IgD-negative memory B cell (primary cell): ENCODE measurements around the gene GNMT. TPM values are rescaled to one million over a fixed set of nuclear protein-coding genes. Genes with fewer than 3 reads are reported as not detected.

ENCODE experiments used
- H3K27ac Mint-ChIP-seq, 3 donors: one replicate each; pipeline ENCODE4 v1.8.0; 2020 to 2022; ENCODE audit warnings: mild to moderate bottlenecking in 3 of 3, mixed read lengths in 3 of 3, moderate library complexity in 1 of 3
- H3K27me3 Mint-ChIP-seq: one replicate; pipeline ENCODE4 v1.8.0; 2021; ENCODE audit warnings: mixed read lengths
- H3K36me3 Mint-ChIP-seq: one replicate; pipeline ENCODE4 v1.8.0; 2020; ENCODE audit warnings: mild to moderate bottlenecking, mixed read lengths
- H3K4me1 Mint-ChIP-seq, 3 donors: one replicate each; pipeline ENCODE4 v1.8.0; 2020 to 2022; ENCODE audit warnings: mixed read lengths in 3 of 3, mild to moderate bottlenecking in 1 of 3
- H3K4me3 Mint-ChIP-seq, 4 donors: one replicate each; pipeline ENCODE4 v1.8.0; 2020 to 2022; ENCODE audit warnings: mild to moderate bottlenecking in 4 of 4, mixed read lengths in 4 of 4, moderate library complexity in 3 of 4
- H3K9me3 Mint-ChIP-seq, 3 donors: one replicate each; pipeline ENCODE4 v1.8.0; 2020 to 2021; ENCODE audit warnings: mixed read lengths in 3 of 3, mild to moderate bottlenecking in 1 of 3
- polyA plus RNA-seq: library from polyadenylated mRNA; unstranded; fragments of 300-500 nt; fragmentation: Illumina TruSeq; gene quantifications from one replicate; pipeline ENCODE4 v1.2.3, GENCODE V29; 2021

Gene GNMT
- polyA plus RNA-seq, 1 donor from 2014 or later, result 1.2 TPM

DNA sequence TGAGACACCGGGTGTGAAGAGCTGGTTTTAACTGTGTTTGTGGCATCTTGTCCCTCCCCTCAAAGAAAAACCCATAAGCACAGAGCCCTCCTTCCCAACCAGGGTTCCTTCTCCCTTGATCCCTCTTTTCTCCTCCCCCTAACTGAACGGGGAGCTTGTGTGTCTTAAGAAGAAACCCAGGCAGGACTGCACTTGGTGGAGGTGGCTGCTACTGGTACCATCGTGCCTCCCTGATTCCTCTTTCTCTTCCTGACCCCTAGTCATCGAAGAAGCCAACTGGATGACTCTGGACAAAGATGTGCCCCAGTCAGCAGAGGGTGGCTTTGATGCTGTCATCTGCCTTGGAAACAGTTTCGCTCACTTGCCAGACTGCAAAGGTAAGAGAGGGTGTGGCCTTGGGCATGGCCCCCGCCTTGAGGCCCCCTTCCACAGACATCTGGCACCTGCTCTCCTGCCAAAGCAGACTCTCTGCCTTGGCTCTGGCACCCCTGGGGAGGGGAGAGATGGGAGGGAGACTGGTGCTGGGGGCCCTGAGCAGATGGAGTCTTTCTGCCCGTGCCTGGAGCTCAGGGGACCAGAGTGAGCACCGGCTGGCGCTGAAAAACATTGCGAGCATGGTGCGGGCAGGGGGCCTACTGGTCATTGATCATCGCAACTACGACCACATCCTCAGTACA is 2.1 kb downstream of the GNMT start:
- Mint-ChIP-seq H3K4me3 (peak overlapping the region in 1 of 4 donors; percentile 43), H3K27me3 (no peaks in the 10 kb centered on the region), H3K36me3 (peaks cover 4% of the 10 kb centered on the region), H3K9me3 (no peaks in the 10 kb centered on the region), H3K27ac (no peak overlapping the region), H3K4me1 (peaks cover 0 to 10% (median 3%) of the 10 kb centered on the region in 3 donors)

DNA sequence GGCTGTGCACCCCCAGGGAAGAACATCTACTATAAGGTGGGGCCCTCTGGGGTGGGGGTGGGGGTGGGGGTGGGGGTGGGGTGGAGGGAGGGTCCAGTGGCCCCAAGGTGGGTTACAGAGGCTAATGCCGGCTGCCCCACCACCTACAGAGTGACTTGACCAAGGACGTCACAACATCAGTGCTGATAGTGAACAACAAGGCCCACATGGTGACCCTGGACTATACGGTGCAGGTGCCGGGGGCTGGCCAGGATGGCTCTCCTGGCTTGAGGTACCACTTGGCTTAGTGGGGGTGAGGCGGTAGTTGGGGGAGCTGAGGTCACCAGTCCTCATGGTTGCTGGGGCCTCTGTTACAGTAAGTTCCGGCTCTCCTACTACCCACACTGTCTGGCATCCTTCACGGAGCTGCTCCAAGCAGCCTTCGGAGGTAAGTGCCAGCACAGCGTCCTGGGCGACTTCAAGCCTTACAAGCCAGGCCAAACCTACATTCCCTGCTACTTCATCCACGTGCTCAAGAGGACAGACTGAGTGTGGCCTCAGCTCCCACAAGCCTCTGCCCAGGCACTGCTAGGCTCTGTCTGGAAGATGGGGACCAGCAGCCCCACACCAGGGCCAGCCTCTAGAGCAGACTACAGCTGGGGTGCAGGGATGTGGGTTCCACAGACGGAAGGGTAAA is 2.8 kb downstream of the GNMT start:
- peaks cover 4% of the 10 kb centered on the region for H3K36me3 Mint-ChIP-seq
- H3K4me3 Mint-ChIP-seq, result no peak overlapping the region
- H3K9me3 Mint-ChIP-seq, result no peaks in the 10 kb centered on the region
- H3K27me3 Mint-ChIP-seq, result no peaks in the 10 kb centered on the region
- no peak overlapping the region for H3K27ac Mint-ChIP-seq
- H3K4me1 Mint-ChIP-seq, result peaks cover 0 to 10% (median 3%) of the 10 kb centered on the region in 3 donors

DNA sequence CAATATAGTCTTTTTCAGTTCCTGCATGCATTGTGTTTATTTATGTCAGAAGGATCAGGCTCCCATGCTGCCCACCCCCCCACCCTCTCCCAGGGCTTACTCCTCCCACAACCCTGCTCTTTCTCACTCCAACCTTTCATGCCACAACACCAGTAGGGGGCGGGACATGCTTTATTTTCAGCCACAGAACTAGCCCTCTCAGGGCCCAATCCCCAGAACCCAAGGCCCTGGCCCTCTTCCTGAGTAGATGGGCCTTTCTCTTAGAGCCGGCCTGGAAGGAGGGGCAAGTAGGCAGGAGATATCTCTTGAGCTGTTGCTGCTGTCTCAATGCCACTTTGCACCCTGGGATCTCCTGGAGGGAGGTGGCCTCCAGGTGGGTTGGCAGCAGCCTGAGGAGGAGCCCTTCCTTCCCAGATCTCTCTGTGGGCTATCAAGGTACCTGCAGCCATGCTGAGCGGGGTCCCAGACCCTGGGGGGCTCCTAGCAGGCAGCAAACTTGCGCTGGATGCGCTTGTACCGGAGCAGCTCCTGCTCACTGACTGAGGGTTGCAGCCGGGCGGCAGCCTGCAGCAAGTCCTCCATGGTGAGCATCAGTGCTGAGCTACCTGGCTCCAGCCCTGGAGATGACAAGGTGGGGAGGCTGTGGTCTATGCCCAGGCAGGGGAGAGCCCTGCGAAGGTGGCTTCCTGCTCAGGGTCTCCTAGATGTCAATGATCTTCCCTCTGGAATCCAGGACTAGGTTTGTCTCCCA is 3.5 kb downstream of the GNMT start:
- peaks cover 4% of the 10 kb centered on the region for H3K36me3 Mint-ChIP-seq
- H3K27ac Mint-ChIP-seq, result no peak overlapping the region
- H3K4me1 Mint-ChIP-seq, result peaks cover 0 to 10% (median 3%) of the 10 kb centered on the region in 3 donors
- H3K9me3 Mint-ChIP-seq, result no peaks in the 10 kb centered on the region
- H3K27me3 Mint-ChIP-seq, result no peaks in the 10 kb centered on the region
- no peak overlapping the region for H3K4me3 Mint-ChIP-seq

DNA sequence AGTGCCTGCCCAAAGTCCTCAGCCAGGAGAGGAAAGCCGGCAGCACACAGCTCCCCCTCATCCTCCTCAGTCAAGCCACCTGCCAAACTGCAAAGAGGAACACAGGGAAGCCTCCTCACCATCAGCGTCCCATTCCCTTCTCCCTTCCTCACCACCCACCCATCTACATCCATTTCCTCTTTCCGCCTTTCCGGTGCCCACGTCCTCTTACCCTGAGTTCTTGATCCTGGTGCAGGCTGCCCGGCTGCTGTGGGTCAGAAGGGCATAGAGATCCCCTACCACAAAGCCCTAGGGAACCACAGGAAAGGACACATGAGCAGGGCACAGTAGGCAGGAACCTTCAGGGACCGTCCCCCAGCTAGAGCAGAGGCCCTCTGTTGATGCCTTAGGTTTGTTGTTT is 6.0 kb downstream of the GNMT start:
- Mint-ChIP-seq H3K27ac (no peak overlapping the region), H3K9me3 (no peaks in the 10 kb centered on the region), H3K4me1 (peaks cover 0 to 4% (median 0%) of the 10 kb centered on the region in 3 donors), H3K36me3 (peaks cover 4% of the 10 kb centered on the region), H3K4me3 (no peak overlapping the region), H3K27me3 (no peaks in the 10 kb centered on the region)

DNA sequence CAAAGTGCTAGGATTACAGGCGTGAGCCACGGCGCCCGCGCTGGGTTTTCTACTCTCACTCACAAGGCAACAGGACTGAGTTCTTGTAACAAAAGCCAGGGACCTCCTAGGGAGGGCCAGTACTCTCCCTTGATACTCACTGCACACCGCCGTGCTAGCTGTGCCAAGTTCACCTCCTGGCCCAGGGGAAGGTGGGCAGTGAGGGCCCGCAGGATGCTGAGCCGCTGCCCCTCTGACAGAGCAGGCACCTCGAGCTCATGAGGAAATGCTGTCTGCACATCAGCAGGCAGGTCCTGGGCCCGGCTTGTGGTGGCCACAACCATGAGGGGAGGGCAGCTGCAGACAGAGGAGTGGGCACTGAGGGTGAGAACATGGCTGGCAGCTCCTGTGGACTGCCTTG is 6.7 kb downstream of the GNMT start:
- peaks cover 0 to 2% (median 0%) of the 10 kb centered on the region in 3 donors for H3K4me1 Mint-ChIP-seq
- peaks cover 4% of the 10 kb centered on the region for H3K36me3 Mint-ChIP-seq
- H3K27ac Mint-ChIP-seq, result no peak overlapping the region
- H3K27me3 Mint-ChIP-seq, result no peaks in the 10 kb centered on the region
- no peaks in the 10 kb centered on the region for H3K9me3 Mint-ChIP-seq
- H3K4me3 Mint-ChIP-seq, result no peak overlapping the region

DNA sequence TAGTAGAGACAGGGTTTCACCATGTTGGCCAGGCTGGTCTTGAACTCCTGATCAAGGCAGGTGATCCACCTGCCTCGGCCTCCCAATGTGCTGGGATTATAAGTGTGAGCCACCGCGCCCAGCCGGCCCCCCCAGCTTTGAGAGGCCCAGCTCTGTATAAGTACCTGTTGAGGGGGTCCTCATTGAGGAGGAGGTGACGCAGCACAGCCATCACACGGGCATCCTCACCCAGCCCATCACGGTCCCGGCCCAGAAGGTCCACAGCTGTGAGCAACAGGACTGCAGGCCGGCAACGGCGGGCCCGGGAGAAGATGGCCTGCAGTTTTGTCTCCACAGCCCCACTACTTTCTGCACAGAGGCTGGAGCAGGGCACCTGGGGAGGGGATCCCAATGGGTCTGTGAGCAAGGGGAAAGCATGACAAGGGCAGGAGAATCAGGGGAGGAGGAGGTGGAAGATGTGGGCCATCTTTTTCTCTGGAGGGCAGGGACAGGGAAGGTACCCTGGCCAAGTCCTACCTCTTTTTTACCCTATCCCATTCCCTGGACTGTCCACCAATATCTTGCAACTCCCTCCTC is 7.7 kb downstream of the GNMT start:
- Mint-ChIP-seq H3K4me1 (peaks cover 0 to 2% (median 0%) of the 10 kb centered on the region in 3 donors), H3K27ac (no peak overlapping the region), H3K27me3 (no peaks in the 10 kb centered on the region), H3K4me3 (no peak overlapping the region), H3K9me3 (no peaks in the 10 kb centered on the region), H3K36me3 (peaks cover 4% of the 10 kb centered on the region)

DNA sequence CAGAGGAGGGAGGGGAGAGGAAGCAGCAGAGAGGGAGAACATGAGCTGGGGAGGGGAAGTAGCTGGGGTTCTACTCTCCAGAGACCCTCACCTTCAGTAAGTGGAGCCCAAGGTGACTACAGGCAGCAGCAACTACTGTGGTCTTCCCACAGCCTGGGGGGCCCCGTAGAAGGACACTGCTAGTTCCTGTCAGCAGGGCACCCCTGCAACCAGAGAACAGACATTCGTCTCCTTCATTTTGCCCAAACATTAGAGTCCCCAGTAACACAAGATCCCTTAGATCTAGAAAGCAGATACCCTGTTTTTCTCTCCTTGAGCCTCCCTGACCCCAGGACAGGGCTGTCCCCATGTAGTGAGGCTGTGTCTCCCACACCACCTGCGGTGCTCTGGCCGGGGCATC is 8.2 kb downstream of the GNMT start:
- Mint-ChIP-seq H3K9me3 (no peaks in the 10 kb centered on the region), H3K4me3 (no peak overlapping the region), H3K36me3 (peaks cover 4% of the 10 kb centered on the region), H3K27me3 (no peaks in the 10 kb centered on the region), H3K27ac (no peak overlapping the region), H3K4me1 (peaks cover 0 to 2% (median 0%) of the 10 kb centered on the region in 3 donors)

DNA sequence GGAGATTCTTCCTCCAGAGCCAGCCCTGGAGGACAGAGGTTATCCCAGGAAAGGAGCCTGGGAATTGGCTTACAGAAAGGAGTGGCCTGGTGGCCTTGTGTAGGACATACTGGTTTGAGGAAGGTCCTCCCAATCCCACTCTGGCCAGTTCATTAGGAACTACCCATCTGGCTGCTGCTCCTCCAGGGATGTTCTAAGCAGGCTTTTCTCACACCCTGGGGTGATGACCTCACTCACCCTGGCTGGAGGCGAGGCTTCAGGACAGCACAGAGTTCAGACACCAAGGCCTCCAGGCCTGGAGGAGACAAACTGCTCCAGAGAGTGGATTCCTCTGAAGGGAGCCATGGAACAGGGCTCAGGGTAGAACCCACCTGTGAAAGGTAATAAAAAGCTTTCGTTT is 8.9 kb downstream of the GNMT start:
- Mint-ChIP-seq H3K36me3 (peaks cover 4% of the 10 kb centered on the region), H3K27me3 (no peaks in the 10 kb centered on the region), H3K27ac (no peak overlapping the region), H3K4me3 (no peak overlapping the region), H3K4me1 (peaks cover 0 to 2% (median 0%) of the 10 kb centered on the region in 3 donors), H3K9me3 (no peaks in the 10 kb centered on the region)

DNA sequence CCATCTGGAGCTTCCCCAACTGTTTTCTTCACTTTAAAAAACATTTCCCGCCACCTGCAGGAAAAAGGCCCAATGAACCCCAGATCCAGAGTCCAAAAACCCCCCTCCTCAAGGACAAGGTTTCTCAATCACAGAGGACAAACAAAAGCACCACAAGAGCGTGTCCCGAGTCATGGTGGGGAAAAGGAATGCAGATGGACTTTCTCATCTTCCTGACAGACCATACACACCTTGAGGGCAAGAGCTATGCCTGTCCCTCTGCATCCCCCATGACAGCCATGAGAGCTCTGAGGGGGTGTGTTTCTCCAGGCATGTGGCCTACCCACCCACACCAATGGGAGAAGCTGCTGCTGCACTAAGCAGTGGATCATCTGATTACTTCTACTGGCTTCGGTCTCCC is 9.4 kb downstream of the GNMT start:
- Mint-ChIP-seq H3K4me1 (peaks cover 0 to 2% (median 1%) of the 10 kb centered on the region in 3 donors), H3K27ac (no peak overlapping the region), H3K36me3 (peaks cover 4% of the 10 kb centered on the region), H3K4me3 (no peak overlapping the region), H3K9me3 (no peaks in the 10 kb centered on the region), H3K27me3 (no peaks in the 10 kb centered on the region)

DNA sequence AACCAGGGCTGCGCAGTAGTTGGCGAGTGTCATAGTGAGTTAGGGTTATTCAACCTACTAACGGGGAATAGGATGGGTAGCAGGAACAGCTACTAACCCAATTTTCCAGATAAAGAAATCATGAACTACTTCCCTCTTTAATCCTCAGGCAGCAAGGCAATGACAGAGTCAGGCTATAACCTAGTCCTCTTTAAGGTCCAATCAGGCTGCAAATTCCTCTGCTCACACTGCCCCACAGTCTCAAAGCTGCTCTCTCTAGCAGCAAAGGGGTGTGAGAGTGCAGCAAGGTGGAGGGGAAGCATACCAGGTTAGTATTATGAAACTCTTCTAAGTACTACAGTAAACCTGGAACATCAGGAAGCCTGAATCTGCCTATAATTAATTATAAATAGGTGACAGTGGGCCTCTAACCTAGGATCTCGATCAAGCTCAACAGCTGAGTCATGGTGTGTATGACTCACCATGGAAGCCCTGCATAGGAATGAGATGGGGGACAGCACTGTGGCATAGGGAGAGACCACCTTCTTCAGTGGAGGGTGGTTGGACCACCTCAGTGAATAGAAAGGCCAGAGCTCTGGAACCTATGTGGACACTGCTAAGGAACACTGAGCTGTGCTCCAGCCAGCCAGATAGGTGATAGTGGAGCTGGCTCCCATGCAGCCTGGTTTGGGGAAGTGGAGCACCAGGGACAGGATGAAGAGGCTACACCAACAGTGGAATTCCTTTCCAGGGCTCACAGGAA is 10.5 kb downstream of the GNMT start:
- Mint-ChIP-seq H3K36me3 (peaks cover 4% of the 10 kb centered on the region), H3K27me3 (no peaks in the 10 kb centered on the region), H3K9me3 (no peaks in the 10 kb centered on the region), H3K4me1 (peaks cover 0 to 6% (median 2%) of the 10 kb centered on the region in 3 donors), H3K4me3 (no peak overlapping the region), H3K27ac (no peak overlapping the region)

DNA sequence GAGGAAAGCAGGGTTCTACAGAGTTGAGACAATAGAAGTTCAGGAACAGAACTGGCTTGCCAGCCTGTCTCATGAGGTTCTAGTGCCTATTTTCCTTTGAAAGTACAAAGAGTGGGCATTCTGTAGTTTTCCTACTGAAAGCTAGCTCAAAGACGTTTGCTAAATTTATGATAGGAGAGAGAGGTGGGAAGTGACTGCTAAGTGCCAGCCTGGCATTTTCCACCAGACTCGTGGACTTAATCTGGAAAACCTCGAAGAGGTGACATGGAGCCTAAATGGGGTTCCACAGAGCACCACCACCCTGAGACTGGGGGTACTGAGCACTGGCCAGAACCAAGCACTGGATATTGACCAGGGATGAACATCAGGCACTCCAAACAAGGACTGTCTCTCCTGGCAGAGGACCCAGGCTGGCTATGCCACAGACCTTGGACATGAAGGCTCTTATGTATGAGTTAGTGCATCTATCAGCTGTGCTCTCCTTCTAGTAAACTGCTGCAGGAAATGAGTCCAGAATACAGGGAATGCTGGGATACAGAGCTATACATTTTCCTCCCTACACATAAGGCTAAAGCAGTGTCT is 11.3 kb downstream of the GNMT start:
- no peak overlapping the region for H3K27ac Mint-ChIP-seq
- no peak overlapping the region for H3K4me3 Mint-ChIP-seq
- no peaks in the 10 kb centered on the region for H3K27me3 Mint-ChIP-seq
- H3K4me1 Mint-ChIP-seq, result peaks cover 2 to 9% (median 3%) of the 10 kb centered on the region in 3 donors
- H3K36me3 Mint-ChIP-seq, result no peaks in the 10 kb centered on the region
- no peaks in the 10 kb centered on the region for H3K9me3 Mint-ChIP-seq

DNA sequence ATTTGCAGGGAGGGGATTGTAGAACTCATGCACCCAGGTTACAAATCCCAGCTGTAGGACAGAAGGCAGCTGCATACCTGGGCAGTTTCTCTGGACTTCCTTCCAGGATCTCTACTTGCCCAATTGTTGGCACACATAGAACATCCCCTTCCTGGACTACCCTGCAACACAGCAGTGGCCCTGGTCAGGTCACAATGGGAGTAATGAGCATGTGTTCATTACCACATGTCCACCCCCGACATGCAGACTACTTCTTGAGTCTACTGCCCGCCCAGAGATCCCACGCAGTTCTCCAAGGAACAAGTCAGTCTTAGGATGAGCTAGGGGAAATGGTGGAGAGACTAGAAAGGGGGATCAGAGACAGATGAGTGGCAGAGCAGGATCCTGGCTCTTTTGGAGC is 13.4 kb downstream of the GNMT start:
- H3K27ac Mint-ChIP-seq, result no peak overlapping the region
- peaks cover 8 to 17% (median 10%) of the 10 kb centered on the region in 3 donors for H3K4me1 Mint-ChIP-seq
- no peaks in the 10 kb centered on the region for H3K9me3 Mint-ChIP-seq
- no peaks in the 10 kb centered on the region for H3K36me3 Mint-ChIP-seq
- no peaks in the 10 kb centered on the region for H3K27me3 Mint-ChIP-seq
- H3K4me3 Mint-ChIP-seq, result peak overlapping the region in 2 of 4 donors; percentile 11 to 60

DNA sequence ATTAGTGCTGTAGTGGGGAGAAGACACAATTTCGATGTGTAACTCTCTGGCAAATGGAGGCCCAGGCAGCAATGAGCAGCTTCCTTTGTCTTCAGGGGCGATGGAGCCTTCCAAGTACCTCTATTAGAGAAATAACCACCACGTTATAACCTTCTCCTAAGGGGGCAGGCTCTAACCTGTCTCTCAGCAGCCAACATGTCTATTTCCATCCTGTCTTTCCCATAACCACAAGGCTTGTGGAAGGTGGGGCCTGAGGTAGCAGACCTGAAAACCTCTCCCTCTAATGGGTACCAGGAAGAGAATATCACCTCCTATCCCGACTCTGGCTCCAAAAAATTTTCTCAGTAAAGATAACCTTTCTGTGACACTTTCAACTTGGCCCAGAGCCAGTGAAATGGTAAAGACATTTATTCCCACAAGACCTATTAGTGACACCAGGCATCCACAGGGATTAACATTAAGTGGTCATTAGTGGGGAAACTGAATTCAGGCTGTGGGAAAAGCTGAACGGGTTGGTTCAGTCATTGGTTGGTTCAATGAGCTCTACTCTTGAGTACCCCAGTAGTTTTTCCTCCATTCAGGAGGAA is 14.5 kb downstream of the GNMT start:
- Mint-ChIP-seq H3K4me3 (no peak overlapping the region), H3K27me3 (no peaks in the 10 kb centered on the region), H3K9me3 (no peaks in the 10 kb centered on the region), H3K36me3 (no peaks in the 10 kb centered on the region), H3K4me1 (peaks cover 17 to 25% (median 19%) of the 10 kb centered on the region in 3 donors), H3K27ac (no peak overlapping the region)

DNA sequence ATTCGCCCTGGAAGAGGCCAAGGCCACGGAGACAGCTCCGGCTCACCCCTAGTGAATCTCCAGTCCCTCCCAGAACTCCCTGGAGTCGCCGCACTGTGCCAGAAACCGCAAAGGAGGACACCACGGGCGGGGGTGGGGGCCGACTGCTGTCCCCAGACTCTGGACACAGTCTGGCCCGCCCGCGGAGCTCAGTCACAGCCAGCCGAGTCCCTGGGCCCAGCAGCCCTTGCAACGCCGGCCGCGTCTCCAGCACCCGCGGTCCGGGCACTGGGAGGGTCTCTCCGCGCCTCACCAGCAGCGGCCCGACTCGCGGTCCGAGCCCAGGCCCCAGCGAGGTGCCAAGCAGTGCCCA is 17.9 kb downstream of the GNMT start:
- Mint-ChIP-seq H3K27me3 (no peaks in the 10 kb centered on the region), H3K36me3 (no peaks in the 10 kb centered on the region), H3K4me3 (peak overlapping the region; percentile 77 to 95 (median 86)), H3K9me3 (no peaks in the 10 kb centered on the region), H3K27ac (peak overlapping the region in 2 of 3 donors; percentile 56 to 95), H3K4me1 (peaks cover 22 to 26% (median 23%) of the 10 kb centered on the region in 3 donors)
